Gastrocnemius medialis (tissue), 4 donors: ENCODE measurements around the gene NTM. TPM values are rescaled to one million over a fixed set of nuclear protein-coding genes. Genes with fewer than 3 reads are reported as not detected.

Experiments used
- ATAC-seq, 2 donors: fragments of 150-250 bp; one replicate each; pipeline ENCODE4 v1.9.1; 2016
- DNase-seq, 2 donors: peaks; one replicate each; pipeline ENCODE4 v3.0.0-alpha.2; 2019
- H3K27ac ChIP-seq, 4 donors: fragments of 200-600 bp; sonication (generic); 1 replicate in 1 of 4; 2 replicates in 3 of 4; pipeline ENCODE4 v1.5.1; 2016 to 2018; ENCODE audit warnings: mild to moderate bottlenecking in 2 of 4, moderate library complexity in 1 of 4
- H3K27me3 ChIP-seq, 3 donors: fragments of 200-600 bp; sonication (generic) in 2 of 3; 1 replicate in 1 of 3; 2 replicates in 2 of 3; pipeline versions ENCODE4 v1.5.1 to v1.6.0; 2016 to 2019; ENCODE audit warnings: mild to moderate bottlenecking in 1 of 3, moderate library complexity in 1 of 3
- H3K36me3 ChIP-seq, 2 donors: fragments of 200-600 bp; sonication (generic) in 1 of 2; one replicate each; pipeline ENCODE4 v1.5.1; 2017 to 2018
- H3K4me1 ChIP-seq, 2 donors: fragments of 200-600 bp; sonication (generic) in 1 of 2; one replicate each; pipeline ENCODE4 v1.5.1; 2016 to 2017; ENCODE audit warnings: mild to moderate bottlenecking in 2 of 2
- H3K4me3 ChIP-seq, 4 donors: fragments of 200-600 bp; sonication (generic) in 3 of 4; 1 replicate in 1 of 4; 2 replicates in 3 of 4; pipeline ENCODE4 v1.5.1; 2016 to 2019; ENCODE audit warnings: mild to moderate bottlenecking in 2 of 4
- H3K9me3 ChIP-seq, 3 donors: fragments of 200-600 bp; sonication (generic) in 2 of 3; 1 replicate in 1 of 3; 2 replicates in 2 of 3; pipeline ENCODE4 v1.5.1; 2016 to 2019
- CTCF ChIP-seq, 5 experiments: fragments of 450-650 bp in 3 of 5; fragments of 200-600 bp in 2 of 5; sonication (generic) in 2 of 5; IDR thresholded peaks in 4 of 5; conservative IDR thresholded peaks in 1 of 5; 1 replicate in 4 of 5; 2 replicates in 1 of 5; pipeline ENCODE4 v1.5.1; 2016 to 2019; ENCODE audit warnings: antibody characterized with exemption in 5 of 5, mild to moderate bottlenecking in 3 of 5, moderate library complexity in 3 of 5
- POLR2A ChIP-seq, 2 donors: fragments of 450-650 bp; IDR thresholded peaks; one replicate each; pipeline ENCODE4 v1.6.1; 2017; ENCODE audit warnings: antibody characterized with exemption in 2 of 2, mild to moderate bottlenecking in 2 of 2, moderate library complexity in 2 of 2
- in situ Hi-C, 4 donors: fragments of 200-750 bp; cut with MboI; loops; one replicate each; pipeline versions ENCODE4 v1.15.0 to v1.8.0; 2017; ENCODE audit warnings: low sequenced_read_pairs in 4 of 4
- intact Hi-C: fragments of 100-400 bp; cut with DNase I; formaldehyde crosslinking; loops from one replicate; pipeline ENCODE4 v1.15.1; 2023; ENCODE audit warnings: low total_unique reads
- total RNA-seq, 4 donors: library from RNA; depleted of rRNA; stranded (reverse); fragments of >200 nt; gene quantifications; one replicate each; pipeline versions ENCODE4 v1.1.0 to v1.2.3, GENCODE V29; 2016

Gene NTM
- total RNA-seq, 4 donors from 2014 or later, result 0.69 TPM; not detected in 3

GRCh38 chr11:131710511-131710910, 340.1 kb downstream of the NTM start:
- Histone ChIP-seq H3K36me3 (no peaks in the 10 kb centered on the region), H3K4me1 (no peaks in the 10 kb centered on the region), H3K27me3 (no peaks in the 10 kb centered on the region), H3K4me3 (no peak overlapping the region), H3K27ac (no peak overlapping the region), H3K9me3 (no peaks in the 10 kb centered on the region)
- in situ Hi-C loops, result no loop called here
- ATAC-seq (no peak), DNase-seq (no peak)
- TF ChIP-seq POLR2A (IDR thresholded peaks at IDR 0.05), result no peak
- TF ChIP-seq CTCF (IDR thresholded peaks at IDR 0.05 in 4 of 5, conservative IDR thresholded peaks at IDR 0.05 in 1 of 5), result no peak
- intact Hi-C loops, result no loop called here

GRCh38 chr11:131712897-131713296, 342.5 kb downstream of the NTM start:
- DNase-seq (no peak), ATAC-seq (no peak)
- Histone ChIP-seq H3K27ac (no peak overlapping the region), H3K4me3 (no peak overlapping the region), H3K4me1 (no peaks in the 10 kb centered on the region), H3K36me3 (no peaks in the 10 kb centered on the region), H3K27me3 (no peaks in the 10 kb centered on the region), H3K9me3 (no peaks in the 10 kb centered on the region)
- no peak for TF ChIP-seq POLR2A (IDR thresholded peaks at IDR 0.05)
- no peak for TF ChIP-seq CTCF (IDR thresholded peaks at IDR 0.05 in 4 of 5, conservative IDR thresholded peaks at IDR 0.05 in 1 of 5)
- intact Hi-C loops, result no loop called here
- in situ Hi-C loops, result no loop called here

- TF ChIP-seq POLR2A (IDR thresholded peaks at IDR 0.05) (no peak), CTCF (IDR thresholded peaks at IDR 0.05 in 4 of 5, conservative IDR thresholded peaks at IDR 0.05 in 1 of 5) (no peak)
- H3K9me3 ChIP-seq, result no peaks in the 10 kb centered on the region
- no peak for DNase-seq
- no peaks in the 10 kb centered on the region for H3K27me3 ChIP-seq
- intact Hi-C loops, result no loop called here
- in situ Hi-C loops, result no loop called here
- H3K4me1 ChIP-seq, result no peaks in the 10 kb centered on the region
- H3K27ac ChIP-seq, result no peak overlapping the region
- ATAC-seq, result no peak
- H3K36me3 ChIP-seq, result no peaks in the 10 kb centered on the region
- H3K4me3 ChIP-seq, result no peak overlapping the region
Observed at GRCh38 chr11:131713529-131714134, 343.2 kb downstream of the NTM start.

GRCh38 chr11:131717616-131718015, 347.2 kb downstream of the NTM start:
- H3K36me3 ChIP-seq, result no peaks in the 10 kb centered on the region
- H3K9me3 ChIP-seq, result no peaks in the 10 kb centered on the region
- no peaks in the 10 kb centered on the region for H3K4me1 ChIP-seq
- intact Hi-C loops (no loop called here), in situ Hi-C loops (no loop called here)
- ATAC-seq (no peak), DNase-seq (no peak)
- TF ChIP-seq CTCF (IDR thresholded peaks at IDR 0.05 in 4 of 5, conservative IDR thresholded peaks at IDR 0.05 in 1 of 5) (no peak), POLR2A (IDR thresholded peaks at IDR 0.05) (no peak)
- H3K4me3 ChIP-seq, result no peak overlapping the region
- H3K27me3 ChIP-seq, result no peaks in the 10 kb centered on the region
- H3K27ac ChIP-seq, result no peak overlapping the region

- ATAC-seq (no peak), DNase-seq (no peak)
- intact Hi-C loops, result no loop called here
- no peak overlapping the region for H3K27ac ChIP-seq
- no peaks in the 10 kb centered on the region for H3K9me3 ChIP-seq
- no peak for TF ChIP-seq POLR2A (IDR thresholded peaks at IDR 0.05)
- TF ChIP-seq CTCF (IDR thresholded peaks at IDR 0.05 in 4 of 5, conservative IDR thresholded peaks at IDR 0.05 in 1 of 5), result no peak
- in situ Hi-C loops, result no loop called here
- H3K4me3 ChIP-seq, result no peak overlapping the region
- H3K27me3 ChIP-seq, result no peaks in the 10 kb centered on the region
- H3K36me3 ChIP-seq, result no peaks in the 10 kb centered on the region
- no peaks in the 10 kb centered on the region for H3K4me1 ChIP-seq
Observed at GRCh38 chr11:131723088-131723487, 352.7 kb downstream of the NTM start.
